GM12873 (cell line): ENCODE measurements around the gene OLIG1.

Experiments used
- TF ChIP-seq, protein P1 (sequence below): IDR thresholded peaks from 2 replicates; pipeline ENCODE4 v1.5.1; 2012; ENCODE audit warnings: low read depth, mild to moderate bottlenecking, moderate library complexity, low read length, control low read depth; ENCODE audit not compliant: insufficient read depth; ENCODE audit errors: missing control alignments

Gene OLIG1

DNA sequence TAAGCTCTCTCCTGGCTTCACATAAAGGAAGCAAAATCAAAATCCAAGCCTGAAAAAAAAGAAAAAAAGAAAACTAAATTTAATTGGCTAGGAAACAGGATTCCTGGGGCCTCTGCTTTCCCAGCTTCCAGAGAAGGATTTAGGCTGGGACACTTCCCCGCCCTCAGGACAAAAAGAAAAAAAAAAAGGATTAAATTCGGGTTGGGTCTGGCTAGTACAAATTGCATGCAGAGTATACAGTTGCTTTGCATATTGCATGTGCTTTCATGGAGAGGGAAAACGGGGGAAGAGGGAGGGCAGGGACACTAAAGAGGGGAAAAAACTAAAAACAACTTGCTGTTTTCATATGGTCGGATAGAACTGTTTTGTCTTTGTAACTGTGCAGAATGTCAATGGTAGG is 42.7 kb downstream of the OLIG1 start:
- TF ChIP-seq, protein P1, sequence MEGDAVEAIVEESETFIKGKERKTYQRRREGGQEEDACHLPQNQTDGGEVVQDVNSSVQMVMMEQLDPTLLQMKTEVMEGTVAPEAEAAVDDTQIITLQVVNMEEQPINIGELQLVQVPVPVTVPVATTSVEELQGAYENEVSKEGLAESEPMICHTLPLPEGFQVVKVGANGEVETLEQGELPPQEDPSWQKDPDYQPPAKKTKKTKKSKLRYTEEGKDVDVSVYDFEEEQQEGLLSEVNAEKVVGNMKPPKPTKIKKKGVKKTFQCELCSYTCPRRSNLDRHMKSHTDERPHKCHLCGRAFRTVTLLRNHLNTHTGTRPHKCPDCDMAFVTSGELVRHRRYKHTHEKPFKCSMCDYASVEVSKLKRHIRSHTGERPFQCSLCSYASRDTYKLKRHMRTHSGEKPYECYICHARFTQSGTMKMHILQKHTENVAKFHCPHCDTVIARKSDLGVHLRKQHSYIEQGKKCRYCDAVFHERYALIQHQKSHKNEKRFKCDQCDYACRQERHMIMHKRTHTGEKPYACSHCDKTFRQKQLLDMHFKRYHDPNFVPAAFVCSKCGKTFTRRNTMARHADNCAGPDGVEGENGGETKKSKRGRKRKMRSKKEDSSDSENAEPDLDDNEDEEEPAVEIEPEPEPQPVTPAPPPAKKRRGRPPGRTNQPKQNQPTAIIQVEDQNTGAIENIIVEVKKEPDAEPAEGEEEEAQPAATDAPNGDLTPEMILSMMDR, result no peak

DNA sequence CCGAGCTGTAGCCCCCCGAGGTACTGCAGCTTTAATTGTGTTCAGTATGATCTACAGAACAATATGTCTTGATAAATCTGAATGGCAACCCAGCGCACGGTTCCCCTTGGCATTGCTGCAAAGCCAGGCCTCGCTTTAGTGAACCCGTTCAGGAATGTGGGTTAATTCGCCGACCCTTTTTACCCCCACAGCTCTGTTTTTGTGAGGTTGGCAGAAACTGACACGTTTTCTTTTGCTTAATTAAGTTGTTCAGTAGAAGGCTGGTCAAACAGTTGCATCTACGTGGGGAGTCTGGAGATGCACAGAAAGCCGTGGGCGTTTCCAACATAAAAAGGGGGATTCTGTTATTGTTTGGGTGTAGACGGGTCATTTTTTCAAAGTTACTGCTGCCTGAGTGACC is 43.2 kb downstream of the OLIG1 start:
- TF ChIP-seq, protein P1, result no peak

DNA sequence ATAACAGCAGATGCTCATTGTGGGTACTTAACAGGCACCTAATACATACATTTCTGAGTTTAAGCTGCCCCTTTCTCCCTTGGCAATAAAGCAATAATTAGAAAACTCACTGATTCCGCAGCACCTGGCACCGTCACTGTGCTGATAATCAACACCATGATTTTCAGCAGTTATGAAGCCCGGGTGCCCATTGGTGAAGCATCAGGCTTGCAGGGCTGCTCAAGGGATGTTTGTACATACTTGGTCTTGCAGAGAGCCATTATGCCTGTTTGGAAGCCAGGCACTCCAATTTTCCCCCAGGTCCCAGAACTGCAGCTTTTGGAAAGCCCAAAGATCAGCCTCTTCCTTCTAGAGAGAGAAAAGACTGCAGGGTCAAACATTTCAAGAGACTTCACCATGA is 44.3 kb downstream of the OLIG1 start:
- TF ChIP-seq, protein P1, result no peak

DNA sequence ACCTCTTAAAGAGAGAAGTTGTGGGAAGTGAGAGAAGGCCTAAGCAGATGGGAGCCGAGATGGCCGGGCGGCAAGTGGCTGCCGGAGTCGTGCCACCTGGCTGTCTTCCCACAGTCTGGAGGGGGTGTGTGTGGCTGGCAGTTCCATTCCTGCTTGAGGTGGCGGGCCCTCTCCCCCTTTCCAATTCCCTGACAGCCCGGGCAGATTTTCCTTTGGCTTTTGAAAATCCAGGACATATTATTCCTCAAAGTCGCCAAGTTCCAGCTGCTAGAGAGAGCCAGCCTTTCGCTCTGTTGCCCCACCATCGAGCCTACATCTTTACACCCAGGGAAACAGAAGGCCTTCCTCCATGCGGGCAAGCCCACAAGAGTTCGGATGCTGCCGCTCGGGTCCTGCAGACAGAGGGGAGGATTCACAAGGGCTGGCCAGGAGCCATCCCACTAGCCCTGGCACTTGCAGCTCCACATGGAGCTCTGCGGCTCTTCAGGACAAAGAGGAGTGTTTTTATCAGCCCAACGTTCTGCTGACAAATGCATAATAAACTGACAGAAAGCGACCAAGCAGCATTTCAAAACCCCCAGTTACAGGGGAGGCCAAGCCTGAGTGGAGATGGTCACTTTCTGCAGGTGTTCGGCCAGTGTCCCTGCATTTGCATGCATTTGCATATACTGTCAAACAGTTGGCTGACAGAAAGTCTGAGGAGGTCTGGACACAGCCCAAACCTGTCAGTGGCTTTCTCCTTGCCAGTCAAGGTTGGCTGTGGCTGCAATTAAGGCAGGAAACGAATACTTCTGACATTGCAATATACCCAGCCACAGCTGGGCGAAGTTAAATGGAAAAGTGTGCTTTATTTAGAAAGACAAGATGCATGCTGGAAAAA is 45.9 kb downstream of the OLIG1 start:
- TF ChIP-seq, protein P1, result no peak

DNA sequence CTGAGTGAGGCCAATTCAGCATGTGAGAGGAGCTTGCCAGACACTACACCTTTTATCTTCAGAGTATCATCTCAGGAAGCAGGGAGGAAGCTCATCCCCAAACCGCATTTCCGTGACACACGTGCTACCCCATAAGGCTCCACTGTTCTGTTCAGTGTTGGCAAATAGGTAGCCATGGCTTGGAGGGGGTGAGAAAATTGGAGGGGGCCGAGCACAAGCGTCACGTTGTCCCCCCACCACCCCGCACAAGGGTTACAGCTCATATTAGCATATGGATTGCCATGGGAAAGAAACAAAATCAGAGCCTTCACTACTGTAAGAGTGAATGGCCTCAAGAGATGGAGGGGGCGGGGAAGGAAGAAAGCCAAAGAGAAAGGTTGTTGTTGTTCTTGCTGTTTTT is 46.7 kb downstream of the OLIG1 start:
- TF ChIP-seq, protein P1, result no peak

DNA sequence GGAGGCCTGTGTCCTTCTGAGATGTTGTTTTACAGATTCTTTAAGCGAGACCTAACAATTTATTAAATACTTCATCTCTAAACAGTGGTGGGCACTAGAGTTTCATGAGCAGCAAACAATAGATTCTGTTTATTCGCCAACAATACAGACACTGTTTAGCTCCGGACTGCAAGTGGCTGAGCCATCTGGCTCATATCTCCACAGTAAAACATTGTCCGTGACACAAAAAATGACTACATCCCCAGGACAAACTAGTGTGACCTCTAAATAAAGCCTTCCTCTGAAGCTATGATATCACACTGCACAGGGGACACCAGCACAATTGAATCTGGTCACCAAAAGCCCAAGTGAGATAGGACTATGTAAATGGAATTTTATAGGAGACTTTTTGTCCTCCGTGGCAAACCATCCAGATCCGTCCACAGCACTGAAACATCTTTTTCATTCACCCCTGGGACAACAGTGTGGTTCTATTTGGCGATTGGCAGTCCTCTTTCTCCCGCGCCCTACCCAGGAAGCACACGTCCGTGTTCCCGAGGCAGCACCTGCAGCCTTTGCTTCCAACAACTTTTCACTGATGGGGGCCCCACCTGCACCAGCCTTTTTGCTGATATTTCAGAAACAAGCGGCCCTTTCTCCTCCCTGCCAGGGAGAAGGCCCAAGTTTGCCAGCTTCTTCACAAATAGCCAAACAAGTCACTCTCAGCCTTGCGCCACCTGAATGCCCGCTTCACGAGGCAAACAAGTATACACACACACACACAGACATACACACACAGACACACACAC is 47.4 kb downstream of the OLIG1 start:
- TF ChIP-seq, protein P1, result no peak
